Suprapubic skin (tissue), 4 donors: Measurements from ENCODE around the gene TSPEAR. TPM values are rescaled to one million over a fixed set of nuclear protein-coding genes. Genes with fewer than 3 reads are reported as not detected.
"Not testable (repeated sequence)": the region's sequence is repeated elsewhere in the genome, so short reads cannot be mapped to it uniquely, and the experiment has no call there.

Experiments
- DNase-seq, 2 donors: peaks; one replicate each; pipeline ENCODE4 v3.0.0-alpha.2; 2019; ENCODE audit warnings: low spot score in 2 of 2
- H3K27ac ChIP-seq: fragments of 200-600 bp; sonication (generic); one replicate; pipeline ENCODE4 v1.5.1; 2019
- H3K27me3 ChIP-seq: fragments of 200-600 bp; sonication (generic); one replicate; pipeline ENCODE4 v1.5.1; 2019
- H3K36me3 ChIP-seq: fragments of 200-600 bp; sonication (generic); one replicate; pipeline ENCODE4 v1.5.1; 2019
- H3K4me1 ChIP-seq: fragments of 200-600 bp; sonication (generic); one replicate; pipeline ENCODE4 v1.5.1; 2019
- H3K4me3 ChIP-seq: fragments of 200-600 bp; sonication (generic); one replicate; pipeline ENCODE4 v1.5.1; 2019; ENCODE audit warnings: mild to moderate bottlenecking
- H3K9me3 ChIP-seq: fragments of 200-600 bp; sonication (generic); one replicate; pipeline ENCODE4 v1.5.1; 2019
- CTCF ChIP-seq, 2 donors: fragments of 200-600 bp in 1 of 2; fragments of 450-650 bp in 1 of 2; sonication (generic) in 1 of 2; IDR thresholded peaks; one replicate each; pipeline ENCODE4 v1.5.1; 2016 to 2019; ENCODE audit warnings: antibody characterized with exemption in 2 of 2, mild to moderate bottlenecking in 1 of 2, moderate library complexity in 1 of 2
- EP300 ChIP-seq: sonication (generic); formaldehyde crosslinking; IDR thresholded peaks from one replicate; pipeline ENCODE4 v1.6.1; 2017; ENCODE audit warnings: antibody characterized with exemption
- POLR2A ChIP-seq, 2 donors: fragments of 450-650 bp; IDR thresholded peaks; one replicate each; pipeline ENCODE4 v1.6.1; 2017; ENCODE audit warnings: antibody characterized with exemption in 2 of 2, mild to moderate bottlenecking in 2 of 2, moderate library complexity in 2 of 2
- POLR2AphosphoS5 ChIP-seq, 3 donors: sonication (generic); formaldehyde crosslinking; IDR thresholded peaks; one replicate each; pipeline ENCODE4 v1.6.1; 2017; ENCODE audit warnings: antibody characterized with exemption in 3 of 3
- WGBS: methylation state at CpG from one replicate; pipeline ENCODE4 v1.1.5; 2018; 5-methylcytosine and 5-hydroxymethylcytosine counted together
- total RNA-seq, 4 donors: library from RNA; depleted of rRNA; stranded (reverse); fragments of >200 nt; gene quantifications; one replicate each; pipeline ENCODE4 v1.1.0, GENCODE V29; 2016

TSPEAR gene
- total RNA-seq, 4 donors from 2014 or later, result 0.21 to 0.59 (median 0.32) TPM; not detected in 1

- no peaks in the 10 kb centered on the region for H3K9me3 ChIP-seq
- peak in 1 of 2 donors; percentile 65 for DNase-seq
- H3K27me3 ChIP-seq, result peaks cover 13% of the 10 kb centered on the region
- no peak overlapping the region for H3K27ac ChIP-seq
- no peak overlapping the region for H3K4me3 ChIP-seq
- TF ChIP-seq CTCF (IDR thresholded peaks at IDR 0.05) (no peak), EP300 (no peak), POLR2AphosphoS5 (IDR thresholded peaks at IDR 0.05) (no peak), POLR2A (IDR thresholded peaks at IDR 0.05) (no peak)
- no peaks in the 10 kb centered on the region for H3K36me3 ChIP-seq
- H3K4me1 ChIP-seq, result peaks cover 8% of the 10 kb centered on the region
- WGBS, result 97% methylated on average over 10 of the region's 17 CpGs
Observed at GRCh38 chr21:44578371-44579055, 132.9 kb downstream of the TSPEAR start.

- Histone ChIP-seq H3K4me3 (no peak overlapping the region), H3K9me3 (no peaks in the 10 kb centered on the region), H3K4me1 (peaks cover 8% of the 10 kb centered on the region), H3K27me3 (peaks cover 18% of the 10 kb centered on the region), H3K36me3 (no peaks in the 10 kb centered on the region), H3K27ac (no peak overlapping the region)
- TF ChIP-seq EP300, result no peak
- no peak for TF ChIP-seq POLR2AphosphoS5 (IDR thresholded peaks at IDR 0.05)
- TF ChIP-seq CTCF (IDR thresholded peaks at IDR 0.05), result no peak
- no peak for TF ChIP-seq POLR2A (IDR thresholded peaks at IDR 0.05)
- 82% methylated on average over 10 of the region's 10 CpGs for WGBS
- peak in 1 of 2 donors; percentile 58 for DNase-seq
Observed at GRCh38 chr21:44576025-44576420, 135.3 kb downstream of the TSPEAR start.

GRCh38 chr21:44575307-44576024, 135.9 kb downstream of the TSPEAR start:
- Histone ChIP-seq H3K4me3 (no peak overlapping the region), H3K9me3 (no peaks in the 10 kb centered on the region), H3K36me3 (no peaks in the 10 kb centered on the region), H3K27me3 (peaks cover 18% of the 10 kb centered on the region), H3K4me1 (peaks cover 8% of the 10 kb centered on the region), H3K27ac (no peak overlapping the region)
- DNase-seq, result peak in 1 of 2 donors; percentile 72
- 87% methylated on average over 20 of the region's 20 CpGs for WGBS
- TF ChIP-seq POLR2AphosphoS5 (IDR thresholded peaks at IDR 0.05) (no peak), EP300 (no peak), POLR2A (IDR thresholded peaks at IDR 0.05) (no peak), CTCF (IDR thresholded peaks at IDR 0.05) (no peak)

DNA sequence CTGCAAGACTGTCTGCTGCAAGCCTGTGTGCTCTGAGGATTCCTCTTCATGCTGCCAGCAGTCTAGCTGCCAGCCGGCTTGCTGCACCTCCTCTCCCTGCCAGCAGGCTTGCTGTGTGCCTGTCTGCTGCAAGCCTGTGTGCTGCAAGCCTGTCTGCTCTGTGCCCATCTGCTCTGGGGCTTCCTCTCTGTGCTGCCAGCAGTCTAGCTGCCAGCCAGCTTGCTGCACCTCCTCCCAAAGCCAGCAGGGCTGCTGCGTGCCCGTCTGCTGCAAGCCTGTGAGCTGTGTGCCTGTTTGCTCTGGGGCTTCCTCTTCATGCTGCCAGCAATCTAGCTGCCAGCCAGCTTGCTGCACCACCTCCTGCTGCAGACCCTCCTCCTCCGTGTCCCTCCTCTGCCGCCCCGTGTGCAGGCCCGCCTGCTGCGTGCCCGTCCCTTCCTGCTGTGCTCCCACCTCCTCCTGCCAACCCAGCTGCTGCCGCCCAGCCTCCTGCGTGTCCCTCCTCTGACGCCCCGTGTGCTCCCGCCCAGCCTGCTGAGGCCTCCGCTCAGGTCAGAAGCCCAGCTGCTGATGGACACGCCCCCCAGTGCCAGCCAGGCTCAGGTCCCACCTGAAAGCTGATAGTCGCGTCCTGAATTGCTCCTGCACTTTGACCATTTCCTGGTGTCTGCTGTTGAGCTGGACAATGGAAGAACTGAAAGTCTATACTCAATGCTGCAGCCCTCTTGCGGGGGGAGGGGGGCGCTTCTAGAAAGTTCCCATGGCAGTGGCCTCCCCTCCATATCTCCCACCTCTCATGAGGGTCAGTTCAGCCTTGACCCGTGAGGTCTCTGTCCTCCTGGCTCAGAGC, 136.7 kb downstream of the TSPEAR start:
- H3K9me3 ChIP-seq, result no peaks in the 10 kb centered on the region
- DNase-seq, result peak in 1 of 2 donors; percentile 56
- no peak overlapping the region for H3K27ac ChIP-seq
- H3K27me3 ChIP-seq, result peaks cover 22% of the 10 kb centered on the region
- peaks cover 4% of the 10 kb centered on the region for H3K4me1 ChIP-seq
- TF ChIP-seq POLR2A (IDR thresholded peaks at IDR 0.05), result no peak
- TF ChIP-seq POLR2AphosphoS5 (IDR thresholded peaks at IDR 0.05), result no peak
- no peak for TF ChIP-seq EP300
- no peak for TF ChIP-seq CTCF (IDR thresholded peaks at IDR 0.05)
- 42% methylated on average over 17 of the region's 21 CpGs for WGBS
- no peaks in the 10 kb centered on the region for H3K36me3 ChIP-seq
- H3K4me3 ChIP-seq, result no peak overlapping the region

DNA sequence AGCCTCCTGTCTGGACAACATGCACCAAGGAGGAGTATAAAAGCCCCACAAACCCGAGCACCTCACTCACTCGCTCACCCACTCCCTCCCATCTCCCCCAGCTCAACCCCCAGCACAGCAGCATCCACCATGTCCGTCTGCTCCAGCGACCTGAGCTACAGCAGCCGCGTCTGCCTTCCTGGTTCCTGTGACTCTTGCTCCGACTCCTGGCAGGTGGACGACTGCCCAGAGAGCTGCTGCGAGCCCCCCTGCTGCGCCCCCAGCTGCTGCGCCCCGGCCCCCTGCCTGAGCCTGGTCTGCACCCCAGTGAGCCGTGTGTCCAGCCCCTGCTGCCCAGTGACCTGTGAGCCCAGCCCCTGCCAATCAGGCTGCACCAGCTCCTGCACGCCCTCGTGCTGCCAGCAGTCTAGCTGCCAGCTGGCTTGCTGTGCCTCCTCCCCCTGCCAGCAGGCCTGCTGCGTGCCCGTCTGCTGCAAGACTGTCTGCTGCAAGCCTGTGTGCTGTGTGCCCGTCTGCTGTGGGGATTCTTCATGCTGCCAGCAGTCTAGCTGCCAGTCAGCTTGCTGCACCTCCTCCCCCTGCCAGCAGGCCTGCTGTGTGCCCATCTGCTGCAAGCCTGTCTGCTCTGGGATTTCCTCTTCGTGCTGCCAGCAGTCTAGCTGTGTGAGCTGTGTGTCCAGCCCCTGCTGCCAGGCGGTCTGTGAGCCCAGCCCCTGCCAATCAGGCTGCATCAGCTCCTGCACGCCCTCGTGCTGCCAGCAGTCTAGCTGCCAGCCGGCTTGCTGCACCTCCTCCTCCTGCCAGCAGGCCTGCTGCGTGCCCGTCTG, 137.5 kb downstream of the TSPEAR start, which contains the start of gene KRTAP10-4:
Gene KRTAP10-4, plus strand, starts transcription at position 100 of the 827 bp plus-strand sequence. Its CDS starts 30 bp downstream, at position 130.
- not testable (repeated sequence) for H3K27ac ChIP-seq, H3K9me3 ChIP-seq, H3K36me3 ChIP-seq, H3K4me1 ChIP-seq, H3K4me3 ChIP-seq
- 55% methylated on average over 11 of the region's 25 CpGs for WGBS
- peaks cover 28% of the 10 kb centered on the region for H3K27me3 ChIP-seq
- DNase-seq, result peak in 1 of 2 donors; percentile 70
